ENCODE data around the gene MID1.

GRCh38 chrX:10660171-10660570 lies 39.8 kb upstream of the MID1 start:
- TF ChIP-seq CTCF (tag by site-specific recombination; IDR thresholded peaks at IDR 0.05) (no peak), PRDM10 (tag by site-specific recombination; IDR thresholded peaks at IDR 0.05) (no peak)
